HepG2 (cell line): Measurements from ENCODE around the gene SPRED2. TPM values are rescaled to one million over a fixed set of nuclear protein-coding genes. Genes with fewer than 3 reads are reported as not detected.

Experiments
- ATAC-seq: fragments of 200-7000 bp; cut with Tn5 transposase; 3 replicates; pipeline ENCODE4 v1.9.1; 2020; ENCODE audit warnings: mild to moderate bottlenecking, moderate library complexity
- BruUV-seq: library from RNA; stranded (reverse); fragments of 400-500 nt; replicated peaks from 2 replicates; lab custom pipeline; 2021; lab: Mats Ljungman, UMichigan
- CTCF ChIA-PET: fragments of 300-600 bp; formaldehyde crosslinking; extraction: SDS; loops from one replicate; lab custom pipeline; 2021; ENCODE audit warnings: low total read pairs, inconsistent platforms, low intra/inter-chr PET ratio; lab: Yijun Ruan, JAX
- POLR2A ChIA-PET: fragments of 350-600 bp; sonication (Branson Sonifier 250); formaldehyde crosslinking; loops from one replicate; lab custom pipeline; 2020; ENCODE audit warnings: antibody characterized with exemption, inconsistent platforms; lab: Yijun Ruan, JAX
- DNase-seq: peaks from one replicate; pipeline ENCODE4 v3.0.0-alpha.2; 2015; ENCODE audit warnings: low spot score
- FAIRE-seq: peaks from 3 replicates; lab custom pipeline; 2011; peaks lifted over from hg19 to GRCh38; lab: Jason Lieb, UNC
- H2AFZ ChIP-seq: one replicate; pipeline ENCODE4 v1.6.1; 2011; ENCODE audit warnings: low read length, inconsistent platforms
- H3K27ac ChIP-seq: fragments of 300-600 bp; 3 replicates; pipeline ENCODE4 v1.8.0; 2011; ENCODE audit warnings: mixed run types, mild to moderate bottlenecking, mixed read lengths, low read length, inconsistent platforms; ENCODE audit not compliant: insufficient read depth; ENCODE audit errors: extremely low read length
- H3K27me3 ChIP-seq, 2 experiments: fragments of 200-600 bp in 1 of 2; 2 replicates in 1 of 2; 3 replicates in 1 of 2; pipeline versions ENCODE4 v1.6.0 to v1.8.0; 2011; ENCODE audit warnings: low read length in 2 of 2, mild to moderate bottlenecking in 2 of 2, moderate library complexity in 2 of 2, inconsistent platforms in 1 of 2; ENCODE audit not compliant: insufficient read depth in 2 of 2, control insufficient read depth in 1 of 2
- H3K36me3 ChIP-seq, 2 experiments: fragments of 200-600 bp in 1 of 2; replicated peaks in 1 of 2; 2 replicates in 1 of 2; 3 replicates in 1 of 2; pipeline versions ENCODE4 v1.5.1 to v1.8.0; 2011; ENCODE audit warnings: low read length in 2 of 2, inconsistent platforms in 1 of 2; ENCODE audit not compliant: insufficient read depth in 2 of 2, control insufficient read depth in 1 of 2
- H3K4me1 ChIP-seq: 2 replicates; pipeline ENCODE4 v1.5.1; 2012; ENCODE audit warnings: low read length, inconsistent platforms; ENCODE audit not compliant: insufficient read depth
- H3K4me2 ChIP-seq: 2 replicates; pipeline ENCODE4 v1.6.0; 2011; ENCODE audit warnings: low read depth, low read length, inconsistent platforms
- H3K4me3 ChIP-seq, 3 experiments: fragments of 200-600 bp in 1 of 3; sonication (generic), shearing (Covaris generic) in 1 of 3; replicated peaks in 1 of 3; 2 replicates each; pipeline ENCODE4 v1.5.1; 2011 to 2016; ENCODE audit warnings: low read length in 3 of 3, inconsistent platforms in 2 of 3, low read depth in 2 of 3, mild to moderate bottlenecking in 2 of 3, control low read depth in 1 of 3, mixed read lengths in 1 of 3; ENCODE audit not compliant: insufficient read depth in 1 of 3
- H3K79me2 ChIP-seq: one replicate; pipeline ENCODE4 v1.6.1; 2011; ENCODE audit warnings: low read length, inconsistent platforms; ENCODE audit not compliant: insufficient read depth
- H3K9ac ChIP-seq: 2 replicates; pipeline ENCODE4 v1.6.0; 2011; ENCODE audit warnings: mild to moderate bottlenecking, low read depth, low read length, inconsistent platforms; ENCODE audit not compliant: insufficient read depth
- H3K9me3 ChIP-seq: 2 replicates; pipeline ENCODE4 v1.5.1; 2012; ENCODE audit warnings: mild to moderate bottlenecking, low read length
- H4K20me1 ChIP-seq: 2 replicates; pipeline ENCODE4 v1.6.0; 2011; ENCODE audit warnings: inconsistent platforms, mild to moderate bottlenecking, low read length, moderate library complexity; ENCODE audit not compliant: insufficient read depth
- AGO2 ChIP-seq: fragments of 200-400 bp; formaldehyde crosslinking; optimal IDR thresholded peaks from 2 replicates; pipeline ENCODE3; 2017; ENCODE audit warnings: mild to moderate bottlenecking, low read depth, low read length, moderate library complexity
- ASH2L ChIP-seq: fragments of 300-600, 200-600 bp; sonication (generic); IDR thresholded peaks from 2 replicates; pipeline ENCODE4 v1.7.0; 2017; ENCODE audit warnings: low read depth, mild to moderate bottlenecking, moderate library complexity, mixed read lengths, low read length; ENCODE audit not compliant: insufficient read length
- FOXC1 ChIP-seq: sonication (generic); formaldehyde crosslinking; IDR thresholded peaks from 2 replicates; pipeline ENCODE4 v1.8.0; 2022; ENCODE audit warnings: mild to moderate bottlenecking, missing genetic modification reagents, borderline replicate concordance
- GFI1 ChIP-seq: sonication (generic); formaldehyde crosslinking; IDR thresholded peaks from 2 replicates; pipeline ENCODE4 v1.5.0; 2020; ENCODE audit warnings: missing genetic modification reagents, mild to moderate bottlenecking, borderline replicate concordance
- ISL2 ChIP-seq: sonication (generic); formaldehyde crosslinking; IDR thresholded peaks from 2 replicates; pipeline ENCODE4 v1.5.0; 2020; ENCODE audit warnings: missing genetic modification reagents
- LCORL ChIP-seq, 2 experiments: fragments of 450-650 bp in 1 of 2; sonication (generic) in 1 of 2; formaldehyde crosslinking in 1 of 2; IDR thresholded peaks; 2 replicates each; pipeline versions ENCODE4 v1.5.0 to v1.6.1; 2017 to 2020; ENCODE audit warnings: antibody characterized with exemption in 1 of 2, missing genetic modification reagents in 1 of 2
- PHF8 ChIP-seq: sonication (generic); formaldehyde crosslinking; IDR thresholded peaks from 2 replicates; pipeline ENCODE4 v1.5.0; 2020; ENCODE audit warnings: missing genetic modification reagents
- RBM22 ChIP-seq: fragments of 200-400 bp; formaldehyde crosslinking; optimal IDR thresholded peaks from 2 replicates; pipeline ENCODE3; 2017; ENCODE audit warnings: mild to moderate bottlenecking, low read length, moderate library complexity
- SOX6 ChIP-seq, 2 experiments: fragments of 450-650 bp in 1 of 2; sonication (generic) in 1 of 2; formaldehyde crosslinking in 1 of 2; IDR thresholded peaks; 2 replicates each; pipeline versions ENCODE4 v1.4.0 to v1.6.1; 2017 to 2020; ENCODE audit warnings: antibody characterized with exemption in 1 of 2, mild to moderate bottlenecking in 1 of 2, missing genetic modification reagents in 1 of 2
- SPEN ChIP-seq: sonication (generic); formaldehyde crosslinking; IDR thresholded peaks from 2 replicates; pipeline ENCODE4 v1.5.1; 2020; ENCODE audit warnings: low read depth, mild to moderate bottlenecking, missing genetic modification reagents
- SSRP1 ChIP-seq: IDR thresholded peaks from 2 replicates; pipeline ENCODE4 v1.6.1; 2016; ENCODE audit warnings: control low read depth
- TBX2 ChIP-seq: sonication (generic); formaldehyde crosslinking; IDR thresholded peaks from 2 replicates; pipeline ENCODE4 v1.5.0; 2020; ENCODE audit warnings: missing genetic modification reagents, mild to moderate bottlenecking, borderline replicate concordance
- TFDP1 ChIP-seq: IDR thresholded peaks from 2 replicates; pipeline ENCODE4 v1.6.1; 2016; ENCODE audit warnings: missing compliant biosample characterization, missing genetic modification reagents, borderline replicate concordance
- ZBTB7B ChIP-seq: sonication (generic); formaldehyde crosslinking; IDR thresholded peaks from 2 replicates; pipeline ENCODE4 v1.4.0; 2020; ENCODE audit warnings: missing genetic modification reagents
- ZNF136 ChIP-seq: sonication (generic); formaldehyde crosslinking; IDR thresholded peaks from 2 replicates; pipeline ENCODE4 v1.8.1; 2022; ENCODE audit warnings: low read depth, mild to moderate bottlenecking, moderate library complexity, missing genetic modification reagents
- ZNF337 ChIP-seq: sonication (generic); formaldehyde crosslinking; IDR thresholded peaks from 2 replicates; pipeline ENCODE4 v1.5.1; 2020; ENCODE audit warnings: missing genetic modification reagents, low read depth, mild to moderate bottlenecking, borderline replicate concordance
- ZNF501 ChIP-seq: sonication (generic); formaldehyde crosslinking; IDR thresholded peaks from 2 replicates; pipeline ENCODE4 v1.5.1; 2020; ENCODE audit warnings: mild to moderate bottlenecking, moderate library complexity, missing genetic modification reagents
- ZNF510 ChIP-seq: sonication (generic); formaldehyde crosslinking; IDR thresholded peaks from 2 replicates; pipeline ENCODE4 v1.4.0; 2020; ENCODE audit warnings: low read depth, mild to moderate bottlenecking, missing genetic modification reagents
- ZNF770 ChIP-seq: sonication (generic); formaldehyde crosslinking; IDR thresholded peaks from 2 replicates; pipeline ENCODE4 v1.5.0; 2020; ENCODE audit warnings: mild to moderate bottlenecking, missing genetic modification reagents
- WGBS: methylation state at CpG from one replicate; pipeline ENCODE4 v1.1.6; 2017; ENCODE audit warnings: low lambda C conversion rate; 5-methylcytosine and 5-hydroxymethylcytosine counted together
- in situ Hi-C: cut with HindIII; loops from 2 replicates; pipeline ENCODE4 v1.10.0; 2017; ENCODE audit warnings: low pct_unique_long_range_greater_than_20kb; ENCODE audit not compliant: extremely low pct_ligation_motif_present
- intact Hi-C: fragments of 100-400 bp; cut with micrococcal nuclease; formaldehyde crosslinking; loops from one replicate; pipeline ENCODE4 v1.10.0; 2022; ENCODE audit not compliant: unreplicated experiment
- polyA plus RNA-seq, 8 experiments: library from polyadenylated mRNA; depleted of rRNA in 3 of 8; stranded (reverse) in 7 of 8; unstranded in 1 of 8; fragments of >200 nt; fragmentation: Illumina TruSeq in 4 of 8; extraction: Trizol in 4 of 8; gene quantifications; 2 replicates each; pipeline versions ENCODE4 v1.2.1 to v1.2.3, GENCODE V29; 2011 to 2016; ENCODE audit warnings: low read depth in 4 of 8, missing spikeins in 1 of 8, mixed read lengths in 1 of 8; ENCODE audit not compliant: insufficient read depth in 1 of 8
- total RNA-seq, 5 experiments: library from RNA; depleted of rRNA; stranded (reverse); fragments of >200 nt; fragmentation: Illumina TruSeq; extraction: Trizol; gene quantifications; 2 replicates each; pipeline ENCODE4 v1.2.3, GENCODE V29; 2016; ENCODE audit warnings: low read depth in 1 of 5

The SPRED2 gene
- total and polyA plus RNA-seq, 2 of the 13 experiments (the other 11 are each of a cell fraction or from before 2014, with no cell fraction given), result 13.0 to 37.0 TPM

- peak overlapping the region; percentile 67 for H3K27ac ChIP-seq
- no peak overlapping the region for H3K9ac ChIP-seq
- in situ Hi-C loops, result no loop called here
- H2AFZ ChIP-seq, result no peak overlapping the region
- H3K9me3 ChIP-seq, result no peaks in the 10 kb centered on the region
- FAIRE-seq (no peak), DNase-seq (no peak), ATAC-seq (no peak)
- WGBS, result 64% methylated on average over 4 of the region's 4 CpGs
- ChIA-PET POLR2A (interaction anchor here (1.0 to 5.2 kb wide), 7 partner anchors 8 to 71 kb away, joined by 3 to 66 read pairs (median 5); partner anchors contain the start of gene SPRED2), CTCF (no interaction called here)
- H3K4me2 ChIP-seq, result peak overlapping the region; percentile 43
- BruUV-seq, result no TSS peak
- peaks cover 0 to 14% of the 10 kb centered on the region in 2 experiments; a peak in 2 of 5 replicates for H3K36me3 ChIP-seq
- H4K20me1 ChIP-seq, result peaks cover 5% of the 10 kb centered on the region; the same call in 1 of the 2 replicates
- H3K79me2 ChIP-seq, result peaks cover 95% of the 10 kb centered on the region
- peaks cover 100% of the 10 kb centered on the region for H3K4me1 ChIP-seq
- H3K4me3 ChIP-seq, result no peak overlapping the region
- no peaks in the 10 kb centered on the region for H3K27me3 ChIP-seq
- intact Hi-C loops, result no loop called here
- no peak for TF ChIP-seq SOX6 (IDR thresholded peaks at IDR 0.05)
- 0 out of 2 replicates have a peak, but pooled peaks have one; percentile 7 for TF ChIP-seq SOX6 (CRISPR knock-in tag; IDR thresholded peaks at IDR 0.05)
- TF ChIP-seq RBM22, result peak; percentile 6
- TF ChIP-seq PHF8 (CRISPR knock-in tag), result 0 out of 2 replicates have a peak, but pooled peaks have one; percentile 3
- 0 out of 2 replicates have a peak, but pooled peaks have one; percentile 21 for TF ChIP-seq GFI1 (CRISPR knock-in tag)
- TF ChIP-seq FOXC1, result 0 out of 2 replicates have a peak, but pooled peaks have one; percentile 51
- peak; percentile 22; the same call in 1 of the 2 replicates for TF ChIP-seq ZNF337 (CRISPR knock-in tag)
- TF ChIP-seq LCORL (IDR thresholded peaks at IDR 0.05), result no peak
- TF ChIP-seq LCORL (CRISPR knock-in tag; IDR thresholded peaks at IDR 0.05), result peak; percentile 0; the same call in 1 of the 2 replicates
- peak; percentile 7 for TF ChIP-seq ASH2L
- peak; percentile 11; the same call in 1 of the 2 replicates for TF ChIP-seq ZNF136 (CRISPR knock-in tag)
- TF ChIP-seq AGO2, result no peak
- TF ChIP-seq ZNF510 (CRISPR knock-in tag), result no peak
- 0 out of 2 replicates have a peak, but pooled peaks have one; percentile 1 for TF ChIP-seq TFDP1 (CRISPR knock-in tag)
- peak; percentile 5 for TF ChIP-seq ZBTB7B (CRISPR knock-in tag)
- TF ChIP-seq SPEN (CRISPR knock-in tag), result no peak
- TF ChIP-seq SSRP1 (CRISPR knock-in tag), result peak; percentile 23; the same call in 1 of the 2 replicates
- TF ChIP-seq ZNF770 (CRISPR knock-in tag), result 0 out of 2 replicates have a peak, but pooled peaks have one; percentile 23
- TF ChIP-seq ISL2 (CRISPR knock-in tag), result peak; percentile 0; the same call in 1 of the 2 replicates
- TF ChIP-seq TBX2 (CRISPR knock-in tag), result peak; percentile 6; the same call in 1 of the 2 replicates
- peak; percentile 14; the same call in 1 of the 2 replicates for TF ChIP-seq ZNF501 (CRISPR knock-in tag)
Observed at GRCh38 chr2:65371074-65371434, 61.3 kb downstream of the SPRED2 start.
